ENCODE data around the gene SON.

The SON gene

DNA sequence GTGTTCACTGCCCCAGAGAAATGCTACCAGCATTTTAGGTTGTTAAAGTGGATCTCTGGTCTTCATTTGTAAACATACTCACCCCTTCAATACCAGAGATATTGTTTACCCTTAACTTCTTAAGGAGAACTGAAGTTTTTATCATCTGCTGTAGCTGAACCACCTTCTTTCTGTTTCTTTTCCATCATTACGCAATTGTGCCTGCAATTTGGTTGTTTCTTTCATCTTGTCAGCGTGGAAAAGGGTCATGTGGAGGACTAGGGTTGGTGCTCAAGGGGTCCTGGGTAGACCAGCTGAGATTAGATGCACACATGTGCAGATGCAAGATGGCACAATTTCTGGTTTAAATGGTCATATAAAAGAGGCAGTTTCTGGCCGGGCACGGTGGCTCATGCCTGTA, 23.9 kb upstream of the SON start:
- no peak overlapping the region for H3K4me3 ChIP-seq (replicated peaks; ENCODE audit: low read depth, low read length)
- H3K36me3 ChIP-seq (ENCODE audit: control insufficient read depth, insufficient read depth, low read length) = peaks cover 8% of the 10 kb centered on the region
- TF ChIP-seq, protein P1, sequence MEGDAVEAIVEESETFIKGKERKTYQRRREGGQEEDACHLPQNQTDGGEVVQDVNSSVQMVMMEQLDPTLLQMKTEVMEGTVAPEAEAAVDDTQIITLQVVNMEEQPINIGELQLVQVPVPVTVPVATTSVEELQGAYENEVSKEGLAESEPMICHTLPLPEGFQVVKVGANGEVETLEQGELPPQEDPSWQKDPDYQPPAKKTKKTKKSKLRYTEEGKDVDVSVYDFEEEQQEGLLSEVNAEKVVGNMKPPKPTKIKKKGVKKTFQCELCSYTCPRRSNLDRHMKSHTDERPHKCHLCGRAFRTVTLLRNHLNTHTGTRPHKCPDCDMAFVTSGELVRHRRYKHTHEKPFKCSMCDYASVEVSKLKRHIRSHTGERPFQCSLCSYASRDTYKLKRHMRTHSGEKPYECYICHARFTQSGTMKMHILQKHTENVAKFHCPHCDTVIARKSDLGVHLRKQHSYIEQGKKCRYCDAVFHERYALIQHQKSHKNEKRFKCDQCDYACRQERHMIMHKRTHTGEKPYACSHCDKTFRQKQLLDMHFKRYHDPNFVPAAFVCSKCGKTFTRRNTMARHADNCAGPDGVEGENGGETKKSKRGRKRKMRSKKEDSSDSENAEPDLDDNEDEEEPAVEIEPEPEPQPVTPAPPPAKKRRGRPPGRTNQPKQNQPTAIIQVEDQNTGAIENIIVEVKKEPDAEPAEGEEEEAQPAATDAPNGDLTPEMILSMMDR (IDR thresholded peaks at IDR 0.05; ENCODE audit: insufficient read depth, low read length, poor library complexity, severe bottlenecking) = no peak
- no peaks in the 10 kb centered on the region for H3K27me3 ChIP-seq (replicated peaks; ENCODE audit: control insufficient read depth, insufficient read depth, low read length)
- DNase-seq (ENCODE audit: extremely low read depth, insufficient read length) = no peak

DNA sequence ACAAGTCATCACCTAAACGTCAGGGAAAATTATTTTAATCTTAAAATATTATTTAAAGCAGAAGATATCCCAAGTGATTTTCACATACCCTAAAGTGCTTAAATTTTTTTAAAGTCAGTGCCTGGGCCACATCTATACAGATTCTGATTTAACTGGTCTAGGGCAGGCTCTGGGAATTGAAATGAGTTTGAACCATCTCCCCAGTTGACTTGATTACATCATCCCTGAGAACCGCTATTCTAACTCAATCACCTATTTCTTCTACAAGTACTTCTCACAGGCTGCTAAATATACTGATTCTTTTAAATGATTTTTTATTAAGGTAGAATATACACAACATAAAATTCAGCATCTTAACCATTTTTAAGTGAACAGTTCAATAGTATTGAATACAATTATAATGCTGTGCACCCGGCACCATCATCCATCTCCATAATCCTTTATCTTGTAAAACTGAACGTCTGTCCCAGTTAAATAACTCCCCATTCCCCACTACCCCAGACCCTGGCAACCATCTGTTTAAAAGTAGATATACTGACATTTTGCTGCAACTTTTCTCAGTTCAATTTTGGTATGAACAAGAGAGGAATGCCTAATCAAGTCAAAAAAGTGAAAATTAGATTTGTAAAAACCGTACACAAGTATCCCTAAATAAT, 20.4 kb upstream of the SON start:
- Histone ChIP-seq H3K4me3 (replicated peaks; ENCODE audit: low read depth, low read length) (no peak overlapping the region), H3K27me3 (replicated peaks; ENCODE audit: control insufficient read depth, insufficient read depth, low read length) (no peaks in the 10 kb centered on the region), H3K36me3 (ENCODE audit: control insufficient read depth, insufficient read depth, low read length) (peaks cover 7% of the 10 kb centered on the region)
- TF ChIP-seq, protein P1 (IDR thresholded peaks at IDR 0.05; ENCODE audit: insufficient read depth, low read length, poor library complexity, severe bottlenecking) = no peak
- DNase-seq (ENCODE audit: extremely low read depth, insufficient read length) = no peak

DNA sequence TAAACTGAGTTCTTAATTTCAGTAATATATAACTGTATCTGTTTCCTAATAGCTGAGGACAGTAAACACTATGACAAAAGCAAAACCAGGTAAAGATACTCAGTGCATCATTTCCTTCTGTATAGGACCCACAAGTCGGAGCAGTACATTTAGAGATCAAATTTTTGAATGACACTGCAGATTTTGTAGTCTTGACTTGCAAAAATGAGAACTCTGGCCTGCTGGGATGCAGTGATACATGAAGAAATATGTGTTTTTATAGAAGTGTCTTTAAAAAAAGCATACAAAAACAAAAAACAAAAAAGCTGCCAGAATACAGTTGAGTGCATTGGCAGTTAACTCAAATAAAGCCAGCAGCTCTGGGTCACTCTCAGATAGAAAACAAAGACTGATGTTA, 19.9 kb upstream of the SON start:
- H3K36me3 ChIP-seq (ENCODE audit: control insufficient read depth, insufficient read depth, low read length) = peaks cover 10% of the 10 kb centered on the region
- TF ChIP-seq, protein P1 (IDR thresholded peaks at IDR 0.05; ENCODE audit: insufficient read depth, low read length, poor library complexity, severe bottlenecking) = no peak
- H3K4me3 ChIP-seq (replicated peaks; ENCODE audit: low read depth, low read length) = no peak overlapping the region
- H3K27me3 ChIP-seq (replicated peaks; ENCODE audit: control insufficient read depth, insufficient read depth, low read length) = no peaks in the 10 kb centered on the region
- DNase-seq (ENCODE audit: extremely low read depth, insufficient read length) = no peak

DNA sequence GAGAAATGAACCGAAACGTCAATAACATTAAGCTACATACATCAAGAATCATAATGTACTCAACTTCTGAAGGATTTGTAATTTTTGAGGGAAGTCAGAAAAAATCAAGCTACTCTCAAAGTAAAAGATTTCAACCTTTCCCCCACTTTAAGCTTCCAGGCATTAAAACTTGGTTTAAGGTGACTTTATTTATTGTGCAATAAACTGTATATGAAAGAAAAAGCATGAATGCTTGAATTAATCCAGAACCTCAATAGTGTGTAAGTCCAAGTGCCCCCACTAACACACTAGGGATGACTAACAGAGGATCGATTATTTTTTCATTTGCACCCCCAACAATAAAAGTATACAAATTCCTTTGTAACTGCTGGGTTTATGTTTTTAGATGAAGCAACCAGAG, 11.8 kb upstream of the SON start:
- peaks cover 15% of the 10 kb centered on the region for H3K36me3 ChIP-seq (ENCODE audit: control insufficient read depth, insufficient read depth, low read length)
- no peaks in the 10 kb centered on the region for H3K27me3 ChIP-seq (replicated peaks; ENCODE audit: control insufficient read depth, insufficient read depth, low read length)

DNA sequence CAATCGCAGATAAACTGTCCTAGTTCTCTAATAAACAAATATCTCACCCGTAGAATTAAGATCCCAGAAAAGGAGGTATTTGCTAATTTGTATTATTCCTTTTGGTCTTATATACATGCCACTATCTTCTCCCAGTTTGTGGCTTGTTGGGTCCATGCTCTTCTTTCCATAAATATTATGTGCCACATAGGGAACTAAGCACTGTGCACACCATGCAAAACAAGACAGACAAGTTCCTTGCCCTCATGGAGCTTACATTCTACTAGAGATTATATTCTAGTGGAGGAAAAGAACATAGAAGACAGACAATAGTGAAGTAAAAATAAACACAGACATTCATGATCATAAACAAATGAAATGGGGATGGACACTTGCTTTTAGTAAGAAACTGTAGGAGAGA, 5.6 kb upstream of the SON start:
- Histone ChIP-seq H3K27me3 (replicated peaks; ENCODE audit: control insufficient read depth, insufficient read depth, low read length) (no peaks in the 10 kb centered on the region), H3K4me3 (replicated peaks; ENCODE audit: low read depth, low read length) (no peak overlapping the region), H3K36me3 (ENCODE audit: control insufficient read depth, insufficient read depth, low read length) (peaks cover 19% of the 10 kb centered on the region)
- DNase-seq (ENCODE audit: extremely low read depth, insufficient read length) = no peak
- TF ChIP-seq, protein P1 (IDR thresholded peaks at IDR 0.05; ENCODE audit: insufficient read depth, low read length, poor library complexity, severe bottlenecking) = no peak

More for the DNA sequence above, 11.8 kb upstream of the SON start:
- DNase-seq (ENCODE audit: extremely low read depth, insufficient read length) = no peak
- TF ChIP-seq, protein P1 (IDR thresholded peaks at IDR 0.05; ENCODE audit: insufficient read depth, low read length, poor library complexity, severe bottlenecking) = no peak
- H3K4me3 ChIP-seq (replicated peaks; ENCODE audit: low read depth, low read length) = no peak overlapping the region

DNA sequence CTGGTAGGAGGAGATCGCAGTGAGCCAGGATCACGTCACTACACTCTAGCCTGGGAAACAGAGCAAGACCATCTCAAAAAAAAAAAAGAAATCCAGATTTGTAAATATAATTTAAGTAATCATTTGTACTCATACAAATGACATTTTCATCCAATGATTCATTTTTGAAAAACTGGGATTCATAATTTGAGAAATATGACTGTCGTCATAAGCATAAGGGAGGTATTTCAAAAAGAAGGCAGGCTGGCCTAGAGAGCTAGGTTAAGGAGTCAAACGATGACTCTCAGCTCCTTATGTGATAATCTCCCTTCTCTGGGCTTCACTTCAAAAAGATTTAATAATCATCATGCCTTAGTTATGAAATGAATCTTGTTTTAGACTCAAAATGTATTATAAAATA, 3.2 kb upstream of the SON start:
- TF ChIP-seq, protein P1 (IDR thresholded peaks at IDR 0.05; ENCODE audit: insufficient read depth, low read length, poor library complexity, severe bottlenecking) = no peak
- Histone ChIP-seq H3K27me3 (replicated peaks; ENCODE audit: control insufficient read depth, insufficient read depth, low read length) (no peaks in the 10 kb centered on the region), H3K36me3 (ENCODE audit: control insufficient read depth, insufficient read depth, low read length) (peaks cover 10% of the 10 kb centered on the region), H3K4me3 (replicated peaks; ENCODE audit: low read depth, low read length) (no peak overlapping the region)
- DNase-seq (ENCODE audit: extremely low read depth, insufficient read length) = no peak

Data from GM06990 (cell line).